Skeletal muscle tissue (tissue), 4 donors: Measurements from ENCODE around the gene HS1BP3. TPM values are rescaled to one million over a fixed set of nuclear protein-coding genes. Genes with fewer than 3 reads are reported as not detected.

ENCODE experiments used
- H3K27ac ChIP-seq: one replicate; pipeline ENCODE4 v1.7.0; 2013; ENCODE audit warnings: mild to moderate bottlenecking, low read depth, low read length, inconsistent platforms
- H3K27me3 ChIP-seq, 3 donors: one replicate each; pipeline ENCODE4 v1.7.0; 2013; ENCODE audit warnings: low read length in 3 of 3; ENCODE audit not compliant: control insufficient read depth in 3 of 3, insufficient read depth in 3 of 3
- H3K36me3 ChIP-seq, 3 donors: one replicate each; pipeline ENCODE4 v1.7.0; 2013; ENCODE audit warnings: low read length in 3 of 3; ENCODE audit not compliant: control insufficient read depth in 3 of 3, insufficient read depth in 3 of 3
- H3K4me1 ChIP-seq, 3 donors: one replicate each; pipeline ENCODE4 v1.7.0; 2013; ENCODE audit warnings: low read length in 3 of 3, mild to moderate bottlenecking in 3 of 3; ENCODE audit not compliant: control insufficient read depth in 3 of 3, insufficient read depth in 3 of 3
- H3K4me3 ChIP-seq, 3 donors: one replicate each; pipeline ENCODE4 v1.7.0; 2013; ENCODE audit warnings: low read length in 3 of 3
- H3K9ac ChIP-seq, 3 donors: one replicate each; pipeline ENCODE4 v1.7.0; 2013; ENCODE audit warnings: low read length in 3 of 3, mild to moderate bottlenecking in 3 of 3, moderate library complexity in 2 of 3, low read depth in 1 of 3
- H3K9me3 ChIP-seq, 3 donors: one replicate each; pipeline ENCODE4 v1.7.0; 2013; ENCODE audit warnings: low read length in 3 of 3; ENCODE audit not compliant: control insufficient read depth in 3 of 3
- total RNA-seq: library from RNA; depleted of rRNA; stranded (reverse); fragments of >200 nt; gene quantifications from one replicate; pipeline ENCODE4 v1.2.3, GENCODE V29; 2014
- donor health status: Osteomylitis.

HS1BP3 gene
- total RNA-seq, 1 donor from 2014 or later: 10.4 TPM

DNA sequence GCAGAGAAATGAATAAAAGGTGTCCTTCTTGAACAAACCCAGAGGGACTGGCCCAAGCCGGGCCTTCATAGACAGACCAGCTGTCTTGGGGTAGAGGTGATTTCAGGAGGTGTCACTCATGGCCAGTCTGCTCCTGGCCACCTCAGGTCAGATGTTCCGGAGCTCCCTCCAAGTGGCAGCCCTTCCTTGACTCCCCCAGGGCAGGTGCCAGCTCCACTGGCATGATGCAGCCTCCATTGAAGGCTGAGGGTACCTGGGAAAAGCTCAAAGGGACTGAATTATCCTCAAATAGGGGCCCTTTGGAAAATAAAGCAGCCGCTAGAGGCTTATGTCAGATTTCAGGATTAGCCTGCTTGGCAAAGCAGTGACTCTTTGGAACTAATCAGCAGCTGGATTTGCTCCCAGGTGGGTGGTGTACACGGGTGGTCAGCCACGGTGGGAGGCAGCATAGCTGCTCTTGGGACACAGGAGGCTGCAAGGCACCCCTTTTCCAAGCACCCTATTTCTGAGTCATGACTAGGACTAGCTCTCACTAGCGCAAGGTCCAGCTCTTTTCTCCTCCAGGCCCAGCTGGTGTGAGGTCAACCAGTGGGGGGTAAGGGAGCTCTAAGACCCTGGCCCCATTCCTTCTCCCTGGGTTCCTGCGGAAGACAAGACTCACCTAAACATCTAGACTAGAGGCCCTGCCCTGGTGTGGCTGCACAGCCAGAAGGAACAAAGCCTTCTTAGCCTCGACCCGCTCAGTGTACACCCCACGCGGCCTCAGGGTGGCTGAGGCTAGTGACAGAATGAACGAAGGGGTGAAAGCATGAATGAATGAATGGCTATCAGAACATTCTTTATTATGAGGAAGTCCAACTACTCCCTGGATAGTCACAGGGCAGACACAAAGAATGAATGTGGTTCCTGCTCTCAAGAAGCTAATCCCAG, 29.3 kb downstream of the HS1BP3 start:
- H3K4me1 ChIP-seq: peaks cover 63 to 84% (median 83%) of the 10 kb centered on the region in 3 donors
- peaks cover 0 to under 1% (median 0%) of the 10 kb centered on the region in 3 donors for H3K27me3 ChIP-seq
- H3K9ac ChIP-seq: peak overlapping the region in 1 of 3 donors; percentile 45
- H3K9me3 ChIP-seq: no peaks in the 10 kb centered on the region
- H3K27ac ChIP-seq: peak overlapping the region; percentile 82
- H3K36me3 ChIP-seq: peaks cover 14 to 29% (median 26%) of the 10 kb centered on the region in 3 donors
- no peak overlapping the region for H3K4me3 ChIP-seq

DNA sequence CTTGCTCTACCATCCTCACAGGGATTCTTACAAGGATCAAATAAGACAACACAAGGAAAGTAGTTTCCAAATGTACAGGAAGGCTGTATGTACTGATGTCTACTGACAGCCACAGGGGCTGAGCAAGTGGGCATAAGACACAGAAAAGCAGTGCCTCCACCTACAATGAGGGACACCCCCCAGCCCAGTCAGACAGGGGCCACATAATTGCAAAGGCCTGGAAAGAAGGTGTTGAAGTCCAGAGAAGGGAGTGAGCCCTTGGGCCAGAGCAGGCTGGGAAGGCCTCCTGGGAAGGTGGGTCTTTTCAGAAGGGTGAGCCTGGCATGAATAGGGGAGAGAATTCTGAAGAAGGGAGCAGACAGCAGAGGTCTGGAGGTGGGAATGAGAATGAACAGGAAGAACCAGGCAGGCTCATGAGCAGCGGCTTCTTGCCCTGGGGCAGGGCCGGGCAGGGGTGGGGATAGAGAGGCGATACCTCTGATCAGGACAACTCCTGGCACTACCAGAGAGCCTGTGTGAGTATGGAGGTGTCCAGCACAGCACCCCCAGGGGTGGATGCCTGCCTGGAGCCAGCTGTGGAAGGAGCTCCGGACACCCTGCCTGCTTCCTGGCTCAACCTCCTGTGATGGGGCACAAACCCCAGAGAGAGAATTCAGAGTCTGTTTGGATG, 30.1 kb downstream of the HS1BP3 start:
- peaks cover 14 to 29% (median 26%) of the 10 kb centered on the region in 3 donors for H3K36me3 ChIP-seq
- H3K27ac ChIP-seq: peak overlapping the region; percentile 82
- H3K4me1 ChIP-seq: peaks cover 64 to 85% (median 83%) of the 10 kb centered on the region in 3 donors

DNA sequence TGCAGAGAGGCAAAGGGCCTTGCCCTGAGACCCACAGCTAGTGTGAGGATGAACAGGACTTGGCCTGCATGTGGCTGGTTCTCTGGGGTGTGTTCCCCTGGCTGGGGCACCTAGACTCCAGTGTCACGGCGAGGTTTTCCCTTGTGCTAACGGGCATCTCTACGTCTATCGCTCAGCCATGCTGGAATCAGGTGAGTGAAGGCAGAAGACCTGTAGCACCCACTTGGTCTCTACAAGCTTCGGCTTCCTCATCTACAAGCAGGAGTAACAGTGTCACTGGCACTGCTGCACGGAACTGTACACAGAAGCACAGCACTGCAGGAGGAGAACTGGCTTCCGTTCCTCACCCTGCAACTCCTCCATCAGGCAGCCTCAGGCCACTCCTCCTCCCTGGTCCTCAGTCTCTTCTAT, 30.6 kb downstream of the HS1BP3 start:
- Histone ChIP-seq H3K9ac (peak overlapping the region in 1 of 3 donors; percentile 50), H3K36me3 (peaks cover 14 to 29% (median 26%) of the 10 kb centered on the region in 3 donors), H3K4me1 (peaks cover 66 to 88% (median 86%) of the 10 kb centered on the region in 3 donors), H3K27ac (peak overlapping the region; percentile 82), H3K9me3 (no peaks in the 10 kb centered on the region), H3K27me3 (no peaks in the 10 kb centered on the region), H3K4me3 (no peak overlapping the region)

More for the DNA sequence above, 30.1 kb downstream of the HS1BP3 start:
- Histone ChIP-seq H3K27me3 (no peaks in the 10 kb centered on the region), H3K9ac (peak overlapping the region in 1 of 3 donors; percentile 50), H3K9me3 (no peaks in the 10 kb centered on the region), H3K4me3 (no peak overlapping the region)

DNA sequence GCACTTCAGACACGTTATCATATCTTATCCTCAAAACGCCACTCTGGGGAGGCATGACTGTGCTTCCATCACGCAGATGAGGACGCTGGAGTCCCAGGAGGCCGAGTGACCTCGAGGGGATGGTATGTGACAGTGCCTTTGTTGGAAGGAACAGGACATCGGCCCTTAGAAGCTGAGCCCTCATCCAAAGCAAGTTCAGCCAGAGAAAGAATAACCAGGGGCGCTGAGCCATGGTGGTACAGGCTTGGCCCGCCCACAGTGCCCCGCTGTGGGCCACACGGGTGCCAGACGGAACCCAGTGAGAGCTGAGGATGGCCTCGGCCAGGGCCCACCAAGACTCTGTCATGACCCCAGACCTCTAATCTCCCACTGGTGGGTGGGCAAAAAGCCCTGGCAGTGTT, 31.3 kb downstream of the HS1BP3 start:
- peaks cover 14 to 26% (median 24%) of the 10 kb centered on the region in 3 donors for H3K36me3 ChIP-seq
- H3K9ac ChIP-seq: peak overlapping the region in 1 of 3 donors; percentile 33
- no peaks in the 10 kb centered on the region for H3K9me3 ChIP-seq
- H3K27ac ChIP-seq: peak overlapping the region; percentile 82
- H3K4me3 ChIP-seq: no peak overlapping the region
- peaks cover 69 to 89% (median 87%) of the 10 kb centered on the region in 3 donors for H3K4me1 ChIP-seq
- no peaks in the 10 kb centered on the region for H3K27me3 ChIP-seq

DNA sequence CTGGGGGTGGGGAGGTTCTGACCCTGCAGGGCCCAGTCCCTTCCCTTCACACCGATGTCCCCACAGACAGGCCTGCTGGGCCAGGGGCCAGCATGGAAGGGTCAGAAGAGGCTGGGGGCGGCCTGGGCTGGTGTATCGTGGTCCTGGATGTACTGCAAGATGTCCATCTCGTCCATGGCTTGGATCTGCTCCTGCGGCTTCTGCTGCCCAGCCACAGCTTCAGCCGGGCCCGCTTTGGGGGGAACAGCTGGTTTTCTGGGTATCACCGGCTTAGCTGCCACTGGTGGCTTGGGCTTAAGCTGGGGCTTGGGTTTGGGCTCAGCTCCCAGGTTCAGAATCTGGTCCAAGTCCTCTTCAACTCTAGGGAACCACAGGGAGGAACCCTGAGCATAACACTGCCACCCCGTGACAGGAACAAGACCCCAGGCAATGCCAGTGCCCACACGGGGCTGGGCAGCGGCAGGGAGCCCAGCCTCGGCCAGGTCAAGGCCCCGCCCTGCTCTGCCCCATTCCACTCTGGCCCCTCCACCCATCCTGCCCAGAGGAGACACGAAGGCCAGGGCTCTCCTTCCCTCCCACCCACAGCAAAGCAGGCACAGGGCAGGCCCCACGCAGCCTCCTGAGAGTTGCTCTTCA, 31.9 kb downstream of the HS1BP3 start:
- H3K9ac ChIP-seq: peak overlapping the region; percentile 51 to 77 (median 76)
- H3K9me3 ChIP-seq: no peaks in the 10 kb centered on the region
- no peak overlapping the region for H3K4me3 ChIP-seq
- H3K4me1 ChIP-seq: peaks cover 74 to 89% (median 87%) of the 10 kb centered on the region in 3 donors
- peaks cover 9 to 20% (median 18%) of the 10 kb centered on the region in 3 donors for H3K36me3 ChIP-seq
- H3K27me3 ChIP-seq: no peaks in the 10 kb centered on the region
- peak overlapping the region; percentile 82 for H3K27ac ChIP-seq

DNA sequence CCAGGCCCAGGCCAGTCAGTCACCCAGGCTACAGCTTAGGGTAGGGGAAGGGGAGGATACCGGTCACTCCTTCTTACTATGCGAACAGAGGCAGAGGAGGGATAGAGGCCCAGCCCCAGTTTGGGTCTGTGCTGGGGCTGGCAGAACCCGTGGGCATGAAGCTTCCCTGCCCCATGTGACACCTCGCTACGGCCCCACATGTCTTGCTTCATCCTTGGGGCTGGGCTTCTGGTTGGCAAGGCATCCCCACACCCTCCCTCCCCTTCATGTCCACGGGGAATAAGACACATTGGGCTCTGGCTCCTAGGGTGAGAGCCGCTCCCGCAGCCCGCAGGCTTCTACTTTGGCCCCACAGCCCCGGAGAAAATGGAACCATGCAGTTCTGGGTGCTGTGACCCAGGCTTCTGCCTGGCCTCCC, 32.4 kb downstream of the HS1BP3 start:
- Histone ChIP-seq H3K9ac (peak overlapping the region; percentile 51 to 77 (median 76)), H3K9me3 (no peaks in the 10 kb centered on the region), H3K4me3 (peak overlapping the region in 1 of 3 donors; percentile 13), H3K27ac (peak overlapping the region; percentile 82), H3K4me1 (peaks cover 74 to 89% (median 87%) of the 10 kb centered on the region in 3 donors), H3K27me3 (no peaks in the 10 kb centered on the region), H3K36me3 (peaks cover 9 to 17% (median 15%) of the 10 kb centered on the region in 3 donors)

DNA sequence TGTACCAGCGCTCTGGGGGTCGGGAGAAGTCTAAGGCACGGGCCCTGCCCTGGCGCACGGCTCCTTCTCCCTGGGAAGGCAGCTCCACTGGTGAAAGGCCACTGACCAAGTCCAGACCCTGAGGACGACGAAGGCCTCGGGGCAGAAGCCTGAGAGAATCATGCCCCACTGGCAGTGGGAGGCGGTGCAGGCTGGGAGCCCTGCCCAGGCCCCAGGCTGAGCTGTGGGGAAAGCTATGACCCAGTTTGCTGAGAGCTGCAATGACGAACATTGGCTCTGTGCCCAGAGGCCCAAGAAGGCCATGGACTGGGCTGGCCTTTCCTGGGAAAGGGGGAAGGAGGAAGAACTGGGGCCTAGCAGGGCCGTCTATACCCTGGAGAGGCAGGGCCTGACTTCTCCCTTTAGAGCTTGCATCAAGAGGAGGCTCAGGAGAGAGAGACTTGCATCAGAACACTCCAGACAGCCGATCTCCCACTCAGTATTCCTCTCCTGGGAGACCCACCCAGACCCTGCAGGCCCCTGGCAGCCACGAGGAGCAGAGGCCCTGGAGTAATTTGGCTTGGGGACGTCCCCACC, 32.9 kb downstream of the HS1BP3 start:
- Histone ChIP-seq H3K27me3 (no peaks in the 10 kb centered on the region), H3K27ac (peak overlapping the region; percentile 82), H3K9ac (peak overlapping the region; percentile 74 to 77 (median 76)), H3K4me1 (peaks cover 74 to 89% (median 87%) of the 10 kb centered on the region in 3 donors), H3K36me3 (peaks cover 9 to 15% (median 14%) of the 10 kb centered on the region in 3 donors), H3K9me3 (no peaks in the 10 kb centered on the region), H3K4me3 (peak overlapping the region in 2 of 3 donors; percentile 22 to 23)

DNA sequence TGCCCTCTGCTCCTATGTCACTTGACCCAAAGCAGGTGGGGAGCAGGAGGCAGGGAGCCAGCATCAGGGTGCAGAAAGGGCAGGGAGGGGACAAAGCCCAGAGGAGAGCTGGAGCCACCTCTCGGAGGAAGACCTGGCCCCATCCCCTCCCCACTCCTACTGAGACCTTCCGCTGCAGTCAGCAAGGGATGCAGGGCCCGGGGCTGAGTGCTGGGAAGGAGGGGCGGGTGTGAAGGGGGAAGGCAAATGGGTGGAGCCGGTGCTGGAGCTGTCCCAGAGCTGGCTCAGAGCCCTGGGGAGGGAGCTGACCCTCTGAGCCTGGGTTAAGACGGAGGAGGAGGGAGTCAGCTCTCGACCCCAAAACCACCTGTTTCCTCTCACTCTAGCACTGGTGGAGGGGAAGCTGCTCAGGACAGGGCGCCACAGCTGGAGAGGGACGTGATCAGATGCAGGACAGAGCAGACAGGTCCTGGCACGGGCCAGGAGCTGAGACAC, 33.8 kb downstream of the HS1BP3 start:
- H3K4me3 ChIP-seq: peak overlapping the region in 1 of 3 donors; percentile 35
- peak overlapping the region; percentile 82 for H3K27ac ChIP-seq
- no peaks in the 10 kb centered on the region for H3K27me3 ChIP-seq
- H3K4me1 ChIP-seq: peaks cover 69 to 84% (median 83%) of the 10 kb centered on the region in 3 donors
- peak overlapping the region; percentile 27 to 77 (median 76) for H3K9ac ChIP-seq
- H3K9me3 ChIP-seq: no peaks in the 10 kb centered on the region
- peaks cover 9 to 12% (median 11%) of the 10 kb centered on the region in 3 donors for H3K36me3 ChIP-seq

DNA sequence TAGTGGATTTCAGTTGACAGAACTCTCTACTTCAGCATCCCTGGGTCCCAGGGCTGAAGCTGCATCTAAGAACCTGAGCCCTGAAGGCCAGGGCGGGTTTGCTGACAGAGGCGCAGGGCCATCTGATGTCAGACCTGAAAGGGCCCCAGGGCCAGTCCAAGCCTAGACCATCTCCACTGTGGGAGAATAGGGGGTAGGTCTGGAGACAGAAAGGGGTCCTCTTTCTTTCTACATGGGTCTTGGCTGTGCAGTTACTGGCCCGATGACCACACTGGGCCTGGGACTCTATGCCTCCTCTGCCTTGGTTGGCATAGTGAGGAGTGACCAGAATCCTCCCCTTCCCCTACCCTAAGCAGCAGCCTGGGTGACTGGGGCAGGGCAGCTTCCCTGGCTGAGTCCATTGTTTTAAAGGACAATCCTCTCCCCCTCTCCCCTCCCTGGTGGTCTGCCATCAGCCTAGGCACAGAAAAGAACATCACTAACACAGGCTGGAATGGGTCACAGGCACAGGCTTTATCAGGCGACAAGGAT, 34.5 kb downstream of the HS1BP3 start:
- Histone ChIP-seq H3K4me3 (peak overlapping the region in 1 of 3 donors; percentile 35), H3K27ac (peak overlapping the region; percentile 82), H3K9me3 (no peaks in the 10 kb centered on the region), H3K9ac (peak overlapping the region in 2 of 3 donors; percentile 27 to 77), H3K36me3 (peaks cover 9 to 10% (median 9%) of the 10 kb centered on the region in 3 donors), H3K27me3 (no peaks in the 10 kb centered on the region), H3K4me1 (peaks cover 73 to 85% (median 83%) of the 10 kb centered on the region in 3 donors)
